ENCODE results near the gene VARS2.
A peak's percentile ranks its signal among the peaks of the same experiment; 100 is the strongest.

- TF ChIP-seq, protein P1, sequence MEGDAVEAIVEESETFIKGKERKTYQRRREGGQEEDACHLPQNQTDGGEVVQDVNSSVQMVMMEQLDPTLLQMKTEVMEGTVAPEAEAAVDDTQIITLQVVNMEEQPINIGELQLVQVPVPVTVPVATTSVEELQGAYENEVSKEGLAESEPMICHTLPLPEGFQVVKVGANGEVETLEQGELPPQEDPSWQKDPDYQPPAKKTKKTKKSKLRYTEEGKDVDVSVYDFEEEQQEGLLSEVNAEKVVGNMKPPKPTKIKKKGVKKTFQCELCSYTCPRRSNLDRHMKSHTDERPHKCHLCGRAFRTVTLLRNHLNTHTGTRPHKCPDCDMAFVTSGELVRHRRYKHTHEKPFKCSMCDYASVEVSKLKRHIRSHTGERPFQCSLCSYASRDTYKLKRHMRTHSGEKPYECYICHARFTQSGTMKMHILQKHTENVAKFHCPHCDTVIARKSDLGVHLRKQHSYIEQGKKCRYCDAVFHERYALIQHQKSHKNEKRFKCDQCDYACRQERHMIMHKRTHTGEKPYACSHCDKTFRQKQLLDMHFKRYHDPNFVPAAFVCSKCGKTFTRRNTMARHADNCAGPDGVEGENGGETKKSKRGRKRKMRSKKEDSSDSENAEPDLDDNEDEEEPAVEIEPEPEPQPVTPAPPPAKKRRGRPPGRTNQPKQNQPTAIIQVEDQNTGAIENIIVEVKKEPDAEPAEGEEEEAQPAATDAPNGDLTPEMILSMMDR (IDR thresholded peaks at IDR 0.05), result no peak
- TF ChIP-seq POLR2AphosphoS5 (IDR thresholded peaks at IDR 0.05) (peak; percentile 80), POLR2A (IDR thresholded peaks at IDR 0.05) (no peak)
Measured at GRCh38 chr6:30876039-30876730, 37.9 kb upstream of the VARS2 start.

Measured in gastroesophageal sphincter (tissue), 3 donors.